HCT116 (cell line): ENCODE data around the gene ANHX. TPM values are rescaled to one million over a fixed set of nuclear protein-coding genes. Genes with fewer than 3 reads are reported as not detected.

Source experiments
- ATAC-seq: fragments of 200-7000 bp; cut with Tn5 transposase; 2 replicates; pipeline ENCODE4 v1.9.1; 2020; ENCODE audit warnings: mild to moderate bottlenecking, moderate library complexity
- BruUV-seq: library from RNA; stranded (reverse); fragments of 400-500 nt; replicated peaks from 2 replicates; lab custom pipeline; 2021; lab: Mats Ljungman, UMichigan
- CTCF ChIA-PET: fragments of 300-600 bp; sonication (Branson Sonifier 250); formaldehyde crosslinking; loops from one replicate; lab custom pipeline; 2021; ENCODE audit warnings: antibody characterized with exemption; lab: Charles Lee
- POLR2A ChIA-PET: fragments of 300-600, 350-600 bp; sonication (Branson Sonifier 250); formaldehyde crosslinking; loops from one replicate; lab custom pipeline; 2021; ENCODE audit warnings: antibody characterized with exemption; lab: Charles Lee
- RAD21 ChIA-PET, 2 experiments: fragments of 300-600 bp; sonication (Branson Sonifier 250); formaldehyde crosslinking; loops; one replicate each; lab custom pipeline; 2023; ENCODE audit warnings: low total read pairs in 2 of 2; ENCODE audit not compliant: uncharacterized antibody in 2 of 2, unreplicated experiment in 2 of 2, low non-redundant PET in 1 of 2; lab: Charles Lee
- DNase-seq: peaks from one replicate; pipeline ENCODE4 v3.0.0-alpha.2; 2010; ENCODE audit warnings: low read depth, low spot score
- H2AFZ ChIP-seq: fragments of 200-600 bp; shearing (Covaris generic), sonication (generic); 2 replicates; pipeline ENCODE4 v1.6.1; 2017; ENCODE audit warnings: low read depth, mixed run types, mixed read lengths, antibody characterized with exemption, low read length; ENCODE audit not compliant: poor library complexity, severe bottlenecking
- H3K27ac ChIP-seq: 2 replicates; pipeline ENCODE4 v1.5.1; 2012; ENCODE audit warnings: low read depth, low read length
- H3K27me3 ChIP-seq: fragments of 200-600 bp; sonication (generic); 2 replicates; pipeline ENCODE4 v1.6.1; 2016; ENCODE audit warnings: mixed run types, low read length, mixed read lengths; ENCODE audit not compliant: insufficient read depth
- H3K36me3 ChIP-seq, 2 experiments: fragments of 200-500 bp in 1 of 2; fragments of 200-600 bp in 1 of 2; sonication (Bioruptor generic) in 1 of 2; sonication (generic) in 1 of 2; 2 replicates each; pipeline versions ENCODE4 v1.5.1 to v1.6.1; 2014 to 2016; ENCODE audit warnings: low read length in 2 of 2, inconsistent platforms in 1 of 2, mixed read lengths in 1 of 2, mixed run types in 1 of 2; ENCODE audit not compliant: insufficient read depth in 2 of 2, control insufficient read depth in 1 of 2
- H3K4me1 ChIP-seq, 2 experiments: fragments of 200-600 bp in 1 of 2; sonication (generic) in 1 of 2; 2 replicates each; pipeline versions ENCODE4 v1.5.1 to v1.6.1; 2012 to 2017; ENCODE audit warnings: low read length in 2 of 2, inconsistent platforms in 1 of 2, mild to moderate bottlenecking in 1 of 2, mixed read lengths in 1 of 2, mixed run types in 1 of 2, moderate library complexity in 1 of 2; ENCODE audit not compliant: insufficient read depth in 2 of 2, control insufficient read depth in 1 of 2
- H3K4me2 ChIP-seq: fragments of 200-600 bp; sonication (generic); 2 replicates; pipeline ENCODE4 v1.6.1; 2017; ENCODE audit warnings: mixed run types, low read length, mixed read lengths
- H3K4me3 ChIP-seq, 2 experiments: fragments of 200-600 bp in 1 of 2; sonication (generic) in 1 of 2; replicated peaks in 1 of 2; 2 replicates each; pipeline ENCODE4 v1.5.1; 2011 to 2016; ENCODE audit warnings: low read length in 2 of 2, control low read depth in 1 of 2, low read depth in 1 of 2, mild to moderate bottlenecking in 1 of 2, mixed read lengths in 1 of 2, mixed run types in 1 of 2
- H3K79me2 ChIP-seq: fragments of 200-600 bp; sonication (generic); 2 replicates; pipeline ENCODE4 v1.6.1; 2017; ENCODE audit warnings: mild to moderate bottlenecking, mixed run types, low read length, moderate library complexity, mixed read lengths; ENCODE audit not compliant: insufficient read depth
- H3K9ac ChIP-seq: fragments of 200-600 bp; sonication (generic); 2 replicates; pipeline ENCODE4 v1.6.1; 2016; ENCODE audit warnings: low read length, mixed read lengths
- H3K9me2 ChIP-seq: fragments of 200-600 bp; sonication (generic), shearing (Covaris generic); 2 replicates; pipeline ENCODE4 v1.6.1; 2017; ENCODE audit warnings: mixed run types, mild to moderate bottlenecking, moderate library complexity; ENCODE audit not compliant: insufficient read depth
- H3K9me3 ChIP-seq, 2 experiments: fragments of 200-500 bp in 1 of 2; fragments of 200-600 bp in 1 of 2; sonication (Bioruptor generic) in 1 of 2; sonication (generic) in 1 of 2; 2 replicates each; pipeline ENCODE4 v1.6.1; 2014 to 2017; ENCODE audit warnings: low read length in 2 of 2, mixed read lengths in 2 of 2, inconsistent platforms in 1 of 2, low read depth in 1 of 2, mild to moderate bottlenecking in 1 of 2, mixed run types in 1 of 2, moderate library complexity in 1 of 2; ENCODE audit not compliant: control insufficient read depth in 1 of 2, insufficient read depth in 1 of 2
- H4K20me1 ChIP-seq: fragments of 200-600 bp; sonication (generic), shearing (Covaris generic); 2 replicates; pipeline ENCODE4 v1.6.1; 2017; ENCODE audit warnings: mixed run types, mild to moderate bottlenecking, moderate library complexity; ENCODE audit not compliant: insufficient read depth
- CBX3 ChIP-seq: IDR thresholded peaks from 2 replicates; pipeline ENCODE4 v1.6.1; 2012; ENCODE audit warnings: low read depth
- CTCF ChIP-seq, 3 experiments: fragments of 200-600 bp in 1 of 3; sonication (generic) in 1 of 3; IDR thresholded peaks in 2 of 3; conservative IDR thresholded peaks in 1 of 3; 2 replicates each; pipeline ENCODE4 v1.5.1; 2012 to 2017; ENCODE audit warnings: low read depth in 2 of 3, low read length in 2 of 3, antibody characterized with exemption in 1 of 3, borderline replicate concordance in 1 of 3, control low read depth in 1 of 3, mild to moderate bottlenecking in 1 of 3, mixed read lengths in 1 of 3, mixed run types in 1 of 3, moderate library complexity in 1 of 3; ENCODE audit not compliant: insufficient read depth in 1 of 3
- EGR1 ChIP-seq: IDR thresholded peaks from 2 replicates; pipeline ENCODE4 v1.6.1; 2012; ENCODE audit warnings: low read depth
- MAX ChIP-seq: IDR thresholded peaks from 2 replicates; pipeline ENCODE4 v1.6.1; 2012
- POLR2A ChIP-seq: IDR thresholded peaks from 2 replicates; pipeline ENCODE4 v1.7.0; 2011; ENCODE audit warnings: borderline replicate concordance; ENCODE audit not compliant: insufficient read depth, insufficient read length; ENCODE audit errors: extremely low read depth
- REST ChIP-seq: IDR thresholded peaks from 2 replicates; pipeline ENCODE4 v1.6.1; 2012; ENCODE audit warnings: low read depth
- SRF ChIP-seq: IDR thresholded peaks from 2 replicates; pipeline ENCODE4 v1.6.1; 2012; ENCODE audit warnings: low read depth
- TCF7L2 ChIP-seq: IDR thresholded peaks from 2 replicates; pipeline ENCODE4 v1.7.0; 2011; ENCODE audit warnings: borderline replicate concordance, inconsistent platforms; ENCODE audit not compliant: insufficient read depth, insufficient read length; ENCODE audit errors: extremely low read depth
- YY1 ChIP-seq: IDR thresholded peaks from 2 replicates; pipeline ENCODE4 v1.6.1; 2011; ENCODE audit warnings: low read length, low read depth, moderate library complexity, mild to moderate bottlenecking; ENCODE audit not compliant: insufficient replicate concordance; ENCODE audit errors: extremely low read depth
- ZBTB33 ChIP-seq: IDR thresholded peaks from 2 replicates; pipeline ENCODE4 v1.6.1; 2011; ENCODE audit warnings: mild to moderate bottlenecking, low read length, moderate library complexity; ENCODE audit not compliant: insufficient replicate concordance; ENCODE audit errors: extremely low read depth
- ZFX ChIP-seq: fragments of 450-650 bp; IDR thresholded peaks from 2 replicates; pipeline ENCODE4 v1.6.1; 2017
- ZNF274 ChIP-seq: fragments of 200-500 bp; sonication (Bioruptor generic); IDR thresholded peaks from 2 replicates; pipeline ENCODE4 v1.6.1; 2014; ENCODE audit warnings: mild to moderate bottlenecking, low read depth, low read length, inconsistent platforms
- intact Hi-C: fragments of 100-400 bp; cut with micrococcal nuclease; formaldehyde crosslinking; loops from 2 replicates; pipeline ENCODE4 v1.10.0; 2022
- total RNA-seq: library from RNA; stranded (reverse); gene quantifications from one replicate; pipeline ENCODE4 v1.2.1, GENCODE V29; 2021; ENCODE audit not compliant: unreplicated experiment

ANHX gene
- total RNA-seq, 1 experiment from 2014 or later, result not detected

GRCh38 chr12:133201888-133202287 lies 33.8 kb downstream of the ANHX start:
- DNase-seq, result no peak
- Histone ChIP-seq H3K4me3 (no peak overlapping the region), H3K36me3 (peaks cover 2 to 25% of the 10 kb centered on the region in 2 experiments; a peak in 2 of 4 replicates), H3K9ac (no peak overlapping the region), H3K4me1 (no peaks in the 10 kb centered on the region), H2AFZ (no peak overlapping the region), H3K9me2 (no peaks in the 10 kb centered on the region), H3K27ac (no peak overlapping the region), H3K79me2 (no peaks in the 10 kb centered on the region), H3K9me3 (peaks cover 52 to 55% of the 10 kb centered on the region in 2 experiments), H4K20me1 (no peaks in the 10 kb centered on the region), H3K27me3 (no peaks in the 10 kb centered on the region), H3K4me2 (no peak overlapping the region)
- TF ChIP-seq ZNF274, result no peak
- TF ChIP-seq EGR1, result no peak
- no peak for TF ChIP-seq ZFX
- CTCF ChIA-PET, result no interaction called here
- BruUV-seq, result no TSS peak
- RAD21 ChIA-PET, result no interaction called here
- intact Hi-C loops, result no loop called here
- POLR2A ChIA-PET, result no interaction called here
- no peak for ATAC-seq

GRCh38 chr12:133192847-133193246 lies 42.8 kb downstream of the ANHX start:
- H3K4me3 ChIP-seq, result no peak overlapping the region
- ChIA-PET POLR2A (no interaction called here), RAD21 (no interaction called here), CTCF (no interaction called here)
- no peak overlapping the region for H3K4me2 ChIP-seq
- H3K27ac ChIP-seq, result no peak overlapping the region
- H3K27me3 ChIP-seq, result no peaks in the 10 kb centered on the region
- ATAC-seq (no peak), DNase-seq (no peak)
- H4K20me1 ChIP-seq, result no peaks in the 10 kb centered on the region
- H2AFZ ChIP-seq, result no peak overlapping the region
- H3K9me3 ChIP-seq, result peaks cover 17 to 41% of the 10 kb centered on the region in 2 experiments; a peak in 3 of 4 replicates
- no peaks in the 10 kb centered on the region for H3K9me2 ChIP-seq
- no peak overlapping the region for H3K9ac ChIP-seq
- no peaks in the 10 kb centered on the region for H3K4me1 ChIP-seq
- BruUV-seq, result no TSS peak
- H3K36me3 ChIP-seq, result peaks cover 29 to 38% of the 10 kb centered on the region in 2 experiments
- no peaks in the 10 kb centered on the region for H3K79me2 ChIP-seq
- intact Hi-C loops, result no loop called here
- TF ChIP-seq SRF (no peak), ZNF274 (no peak), YY1 (no peak), TCF7L2 (no peak), POLR2A (no peak), ZBTB33 (no peak), CTCF (IDR thresholded peaks at IDR 0.05 in 2 of 3, conservative IDR thresholded peaks at IDR 0.05 in 1 of 3; ENCODE audit: borderline replicate concordance in 1 of 3, insufficient read depth in 1 of 3, low read depth in 2 of 3, low read length in 2 of 3) (no peak), CBX3 (no peak), MAX (no peak), REST (no peak)
